GOT3 (cell line): Measurements from ENCODE around the gene NRXN3.

ENCODE experiments used
- DNase-seq: peaks from one replicate; lab custom pipeline; 2025; ENCODE audit warnings: mixed read lengths; lab: John Stamatoyannopoulos, UW

NRXN3 gene

GRCh38 chr14:79581912-79582576 is 1411.9 kb downstream of the NRXN3 start:
- no peak for DNase-seq

DNA sequence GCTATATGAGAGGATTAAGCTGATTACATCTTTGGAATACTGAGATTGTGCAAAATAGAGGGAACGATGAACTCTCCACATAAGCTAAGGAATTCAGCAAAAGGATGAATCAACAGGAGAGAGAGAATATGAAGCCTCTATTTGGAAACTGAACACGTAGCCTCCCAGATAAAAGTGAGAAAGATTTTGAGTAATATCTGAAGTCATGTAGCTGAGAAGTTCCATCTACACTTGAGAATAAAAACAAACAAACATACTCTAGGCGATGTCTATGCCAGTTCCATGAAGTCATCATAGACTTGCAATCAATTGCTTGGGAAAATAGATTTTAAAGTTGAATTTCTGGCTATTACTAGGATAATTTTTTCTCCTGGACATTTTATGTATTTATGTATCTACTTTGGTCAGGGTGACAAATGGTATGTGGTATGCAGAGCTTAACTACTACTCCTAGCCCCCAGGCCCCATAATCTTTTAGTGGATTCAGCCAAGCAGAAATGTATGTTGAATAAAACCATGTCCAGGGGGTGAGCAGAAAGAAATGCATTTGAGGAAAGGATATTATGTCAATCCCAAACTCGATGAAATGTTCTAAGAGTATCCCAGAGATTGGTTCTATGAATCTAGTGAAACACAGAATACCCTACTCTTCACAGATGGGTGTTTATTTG is 1413.7 kb downstream of the NRXN3 start:
- no peak for DNase-seq

DNA sequence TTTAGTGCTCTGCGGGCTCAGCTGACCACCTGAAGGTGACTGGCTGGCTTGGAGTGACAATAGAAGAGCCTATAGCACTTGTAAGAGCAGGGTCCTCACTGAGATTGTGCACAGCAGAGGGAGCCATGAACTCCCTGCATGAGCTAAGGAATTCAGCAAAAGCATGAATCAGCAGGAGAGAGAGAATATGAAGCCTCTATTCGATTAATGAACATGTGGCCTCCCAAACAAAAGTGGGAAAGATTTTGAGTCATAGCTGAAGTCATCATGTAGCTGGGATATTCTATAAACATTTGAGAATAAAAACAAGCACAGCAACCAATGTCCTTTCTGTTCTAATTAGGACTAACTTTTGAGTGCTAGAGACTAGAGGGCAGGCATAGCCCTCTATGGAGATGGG is 1414.5 kb downstream of the NRXN3 start:
- DNase-seq, result no peak

- DNase-seq, result no peak
Observed at GRCh38 chr14:79585845-79586244, 1415.7 kb downstream of the NRXN3 start.

GRCh38 chr14:79586416-79586815 is 1416.2 kb downstream of the NRXN3 start:
- no peak for DNase-seq

DNA sequence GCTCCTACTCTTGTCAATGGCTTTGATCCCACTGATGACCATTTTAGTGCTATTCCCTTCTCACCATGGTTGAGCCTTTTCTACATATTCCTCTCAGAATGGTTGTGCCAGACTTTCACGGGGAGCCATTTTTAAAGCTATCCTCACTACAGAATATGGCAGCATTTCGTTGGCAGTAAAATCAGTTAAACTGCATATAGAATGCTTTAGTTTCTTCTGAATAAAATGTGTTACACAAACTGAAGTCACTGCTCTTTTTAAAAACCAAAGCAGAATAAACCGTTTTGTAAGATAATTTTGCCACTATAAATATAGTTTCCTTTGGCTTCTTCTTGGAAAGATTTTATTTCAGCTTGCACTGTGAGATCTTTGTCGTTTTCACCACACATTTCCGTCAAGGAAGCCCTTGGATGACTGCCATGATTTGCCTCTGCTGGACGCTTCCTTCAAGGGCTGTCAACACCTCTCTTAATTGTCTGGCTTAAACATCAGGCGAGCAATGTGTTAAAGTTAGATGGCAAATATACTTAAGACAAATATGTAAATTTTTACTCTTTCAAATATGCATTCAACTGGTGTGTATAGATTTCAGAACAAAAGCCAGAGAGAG is 1416.9 kb downstream of the NRXN3 start:
- DNase-seq, result no peak

GRCh38 chr14:79587875-79588274 is 1417.7 kb downstream of the NRXN3 start:
- DNase-seq, result no peak

- no peak for DNase-seq
Observed at GRCh38 chr14:79588398-79588797, 1418.2 kb downstream of the NRXN3 start.

DNA sequence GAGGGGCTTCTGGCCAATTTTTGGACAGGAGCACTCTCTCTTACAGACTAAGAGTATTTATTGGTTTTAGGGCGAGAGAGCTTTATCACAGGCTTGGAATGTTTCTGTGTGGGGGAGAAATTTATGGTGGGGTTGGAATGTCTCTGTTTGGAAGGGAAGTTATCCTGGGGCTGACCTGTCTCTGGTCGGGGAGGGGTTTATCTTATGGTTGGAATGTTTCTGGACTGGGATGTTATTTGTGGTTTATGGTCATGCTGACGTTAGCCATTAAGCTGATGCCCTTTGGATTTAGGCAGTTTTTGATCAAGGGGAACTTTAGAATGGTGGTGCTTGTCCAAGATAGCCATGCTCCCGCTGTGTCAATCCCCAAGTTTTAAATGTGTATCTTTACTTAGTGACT is 1426.4 kb downstream of the NRXN3 start:
- no peak for DNase-seq

DNA sequence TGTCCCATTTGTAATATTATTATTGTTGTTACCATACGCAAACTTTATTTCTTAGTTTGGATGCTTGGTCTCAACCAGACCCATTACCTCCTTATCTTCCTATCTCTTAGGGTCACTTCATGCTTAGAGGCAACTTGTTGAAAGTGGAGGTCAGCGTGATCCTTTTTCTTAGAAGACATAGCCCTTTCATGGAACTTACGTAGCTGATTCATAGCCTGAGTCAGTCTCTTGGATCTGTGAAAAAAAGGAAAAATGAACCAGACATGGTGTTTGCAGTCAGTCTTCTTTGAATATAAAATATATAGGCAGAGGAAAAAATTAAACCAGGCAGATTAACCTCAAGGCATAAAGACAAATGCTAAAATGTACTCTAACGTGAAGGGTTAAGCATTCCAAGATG is 1427.4 kb downstream of the NRXN3 start:
- no peak for DNase-seq

GRCh38 chr14:79598339-79598738 is 1428.2 kb downstream of the NRXN3 start:
- DNase-seq, result no peak

DNA sequence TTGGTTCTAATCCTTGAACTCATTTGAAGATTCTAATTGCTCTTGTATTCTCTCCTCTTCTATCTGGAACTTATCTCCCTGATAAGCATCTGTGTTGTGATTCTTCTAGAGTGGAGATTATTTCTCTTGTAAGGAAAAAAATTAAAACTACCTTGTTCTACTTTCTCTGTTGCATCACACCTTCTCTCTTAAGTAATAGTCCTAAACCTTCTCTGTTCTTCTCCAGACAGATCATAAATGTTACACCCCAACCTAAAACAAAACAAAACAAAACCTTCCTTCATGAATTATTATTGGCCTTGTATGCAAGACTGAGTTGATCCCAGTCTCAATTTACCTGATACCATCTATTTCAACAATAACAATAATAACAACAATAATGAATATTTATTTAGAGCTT is 1429.1 kb downstream of the NRXN3 start:
- no peak for DNase-seq

DNA sequence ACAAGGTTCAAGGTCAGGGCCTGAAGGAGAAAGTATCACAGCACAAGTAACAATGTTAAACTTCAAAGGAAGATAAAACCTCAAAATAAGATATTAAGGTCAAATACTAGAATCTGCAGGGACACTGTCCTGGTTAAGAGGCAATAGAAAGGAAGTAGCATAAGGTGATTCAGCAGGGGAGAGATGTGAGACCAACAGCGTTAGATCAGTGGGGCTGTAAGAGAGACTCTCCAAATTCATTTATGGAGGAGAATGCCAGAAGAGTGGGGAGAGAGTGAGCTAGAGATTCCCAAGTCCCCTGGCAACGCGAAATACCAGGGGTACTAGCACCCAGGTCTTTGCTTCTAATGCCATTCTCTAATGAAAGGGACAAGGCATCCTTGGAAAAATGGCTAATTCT is 1430.2 kb downstream of the NRXN3 start:
- no peak for DNase-seq

DNA sequence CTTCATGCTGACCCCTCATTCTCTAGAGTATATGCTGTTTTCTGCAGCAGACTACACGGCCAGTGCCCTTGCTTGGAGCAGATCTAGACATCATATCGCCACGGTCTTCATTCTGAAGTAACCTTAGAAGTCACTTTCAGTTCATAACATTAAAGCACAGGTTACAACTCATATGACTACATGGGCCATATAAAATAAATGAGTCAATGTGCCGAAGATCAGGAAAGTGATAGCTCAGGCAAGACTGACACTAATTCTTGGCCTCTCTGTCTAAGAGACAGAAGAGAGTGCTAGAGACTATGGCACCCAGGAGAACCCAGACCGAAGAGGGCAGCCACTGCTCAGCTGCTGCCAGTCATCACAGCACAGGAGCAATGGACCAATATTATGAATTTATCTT is 1431.4 kb downstream of the NRXN3 start:
- DNase-seq, result no peak

- no peak for DNase-seq
Observed at GRCh38 chr14:79602045-79602444, 1431.9 kb downstream of the NRXN3 start.

GRCh38 chr14:79602742-79603141 is 1432.6 kb downstream of the NRXN3 start:
- no peak for DNase-seq

DNA sequence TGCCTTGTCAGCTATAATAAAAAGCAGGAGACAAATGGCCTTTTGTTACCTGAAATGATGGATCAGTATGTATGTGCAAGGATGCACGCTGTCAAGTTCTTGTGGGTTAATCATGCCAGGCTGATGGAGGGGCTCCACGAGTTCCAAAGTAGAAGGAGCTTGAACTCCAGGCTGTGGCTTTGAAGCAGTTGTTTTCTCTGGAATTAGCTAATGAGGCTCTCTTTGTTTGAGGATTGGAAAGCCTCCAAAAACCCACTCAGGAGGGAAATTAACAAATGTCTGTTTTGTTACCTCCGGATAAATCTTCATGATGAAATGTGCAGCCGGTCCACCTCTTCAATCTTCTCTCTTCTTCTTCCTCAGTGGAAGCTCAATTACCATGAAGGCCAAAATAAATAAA is 1435.7 kb downstream of the NRXN3 start:
- no peak for DNase-seq

DNA sequence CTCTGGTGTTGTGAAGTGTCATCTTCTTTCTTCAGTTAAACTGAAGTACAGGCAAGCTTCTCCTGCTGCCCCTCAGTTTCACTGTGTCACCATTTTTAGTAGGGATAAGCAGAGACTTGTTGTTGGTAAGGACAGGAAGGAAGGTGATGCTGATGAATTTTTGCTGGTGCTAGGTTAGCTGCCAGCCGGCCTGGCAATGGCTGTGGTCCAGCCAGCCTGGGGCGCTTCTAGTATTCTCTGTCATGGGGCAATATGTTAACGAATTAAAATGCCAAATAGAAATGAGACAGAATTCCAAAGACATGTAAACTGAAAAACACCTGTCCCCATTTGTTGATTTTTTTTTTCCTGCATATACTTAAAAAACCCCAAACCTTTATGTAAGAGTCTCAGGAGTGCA is 1438.3 kb downstream of the NRXN3 start:
- no peak for DNase-seq

DNA sequence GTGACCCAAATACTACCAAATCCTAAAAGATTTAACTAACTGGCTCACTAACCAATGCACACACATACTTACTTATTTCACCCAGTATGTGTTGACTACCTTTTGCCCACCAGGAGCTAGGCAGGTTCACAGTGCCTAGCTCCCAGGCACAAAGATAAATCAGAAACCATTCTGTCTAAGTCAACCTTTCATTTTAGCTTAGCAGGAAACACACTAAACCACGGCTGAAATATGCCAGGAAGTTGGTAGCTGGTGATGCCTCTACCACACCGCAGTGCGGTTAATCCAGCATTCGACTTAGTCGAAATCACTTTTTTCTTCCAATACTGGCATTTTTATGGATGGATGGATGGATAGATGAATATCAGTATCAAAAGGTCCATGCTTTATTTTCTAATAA is 1443.5 kb downstream of the NRXN3 start:
- no peak for DNase-seq

DNA sequence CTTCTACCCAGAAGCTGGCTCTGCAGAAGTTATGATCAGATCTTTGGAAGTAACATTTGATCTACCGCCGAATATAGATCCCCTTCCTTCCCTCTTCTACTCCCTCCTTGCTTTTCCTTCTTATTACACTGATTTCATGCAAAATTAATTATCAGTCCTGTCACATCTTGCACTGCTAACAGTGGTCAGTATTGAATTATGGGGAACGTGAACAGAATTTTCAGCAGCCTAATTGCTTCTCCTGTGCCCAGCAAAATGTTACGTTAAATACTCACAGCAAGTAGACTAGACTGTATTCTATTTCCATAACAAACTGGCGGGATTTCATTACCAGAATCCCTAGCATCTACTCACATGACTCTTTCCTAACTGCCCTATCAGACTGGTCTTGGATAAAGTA is 1444.3 kb downstream of the NRXN3 start:
- DNase-seq, result no peak

DNA sequence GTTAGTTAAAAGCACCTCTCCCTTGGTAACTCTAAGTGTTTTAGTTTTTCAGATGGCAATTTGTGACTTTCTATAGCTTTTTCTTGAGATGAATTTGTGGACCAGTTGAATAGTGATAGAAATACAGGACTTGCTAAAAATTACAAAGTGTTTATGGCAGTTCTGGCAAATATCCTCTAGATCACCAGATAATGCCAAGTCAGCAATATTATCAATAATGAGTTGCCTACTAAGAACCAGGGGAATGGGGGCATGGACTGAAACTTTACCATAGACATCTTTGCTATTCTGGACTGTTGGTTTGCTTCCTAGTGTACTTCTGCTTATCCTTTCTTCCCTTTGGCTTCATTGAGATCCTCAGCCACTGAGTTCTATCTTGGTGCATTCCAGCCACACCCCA is 1456.9 kb downstream of the NRXN3 start:
- DNase-seq, result no peak

- no peak for DNase-seq
Observed at GRCh38 chr14:79629411-79630287, 1459.5 kb downstream of the NRXN3 start.
